HepG2 (cell line): Measurements from ENCODE around the gene RGSL1.

Source experiments
- ARID3A ChIP-seq: IDR thresholded peaks from 2 replicates; pipeline ENCODE4 v1.6.1; 2012; ENCODE audit warnings: low read depth, low read length, improper control_type of control experiment
- BRCA1 ChIP-seq: sonication (generic); formaldehyde crosslinking; IDR thresholded peaks from 2 replicates; pipeline ENCODE4 v1.4.0; 2020; ENCODE audit warnings: missing genetic modification reagents
- LCORL ChIP-seq, 2 experiments: fragments of 450-650 bp in 1 of 2; sonication (generic) in 1 of 2; formaldehyde crosslinking in 1 of 2; IDR thresholded peaks; 2 replicates each; pipeline versions ENCODE4 v1.5.0 to v1.6.1; 2017 to 2020; ENCODE audit warnings: antibody characterized with exemption in 1 of 2, missing genetic modification reagents in 1 of 2
- RAD21 ChIP-seq: fragments of 450-650 bp; formaldehyde crosslinking; IDR thresholded peaks from 2 replicates; pipeline ENCODE4 v1.5.0; 2020; ENCODE audit warnings: mild to moderate bottlenecking
- ZC3H4 ChIP-seq: sonication (generic); formaldehyde crosslinking; IDR thresholded peaks from 2 replicates; pipeline ENCODE4 v1.4.0; 2020; ENCODE audit warnings: missing genetic modification reagents, borderline replicate concordance
- ZNF333 ChIP-seq: sonication (generic); formaldehyde crosslinking; IDR thresholded peaks from 2 replicates; pipeline ENCODE4 v1.4.0; 2020; ENCODE audit warnings: mild to moderate bottlenecking, missing genetic modification reagents, borderline replicate concordance
- ZNF513 ChIP-seq: sonication (generic); formaldehyde crosslinking; conservative IDR thresholded peaks from 2 replicates; pipeline ENCODE4 v1.5.0; 2020; ENCODE audit warnings: missing genetic modification reagents

- TF ChIP-seq RAD21 (CRISPR knock-in tag) (no peak), ZC3H4 (CRISPR knock-in tag) (no peak), BRCA1 (CRISPR knock-in tag) (no peak), ARID3A (no peak), ZNF513 (CRISPR knock-in tag) (no peak), ZNF333 (CRISPR knock-in tag) (no peak), LCORL (IDR thresholded peaks at IDR 0.05) (no peak), LCORL (CRISPR knock-in tag; IDR thresholded peaks at IDR 0.05) (no peak)
Observed at GRCh38 chr1:182406012-182406411, 43.9 kb upstream of the RGSL1 start.
